NCI-H2227 treated with DMSO at 0.1 percent for 48 hours (cell line): Measurements from ENCODE around the gene EVI5L.

Experiments
- DNase-seq: peaks from one replicate; lab custom pipeline; 2025; lab: John Stamatoyannopoulos, UW

EVI5L gene

GRCh38 chr19:7912697-7913564, 82.9 kb downstream of the EVI5L start:
- DNase-seq: no peak

- no peak for DNase-seq
Observed at GRCh38 chr19:7913652-7914051, 83.6 kb downstream of the EVI5L start.

- DNase-seq: no peak
Observed at GRCh38 chr19:7914099-7914498, 84.1 kb downstream of the EVI5L start.
